GM10266 (cell line): ENCODE measurements around the gene TTN.
"Not testable (repeated sequence)": the region's sequence is repeated elsewhere in the genome, so short reads cannot be mapped to it uniquely, and the experiment has no call there.

ENCODE experiments used
- DNase-seq: peaks from one replicate; pipeline ENCODE4 v3.0.0; 2012; ENCODE audit errors: extremely low spot score
- CTCF ChIP-seq: IDR thresholded peaks from 2 replicates; pipeline ENCODE4 v1.5.1; 2012; ENCODE audit warnings: mild to moderate bottlenecking, low read depth; ENCODE audit not compliant: control insufficient read depth, insufficient read depth; ENCODE audit errors: missing control alignments

Gene TTN

GRCh38 chr2:178677599-178677998 is 129.6 kb downstream of the TTN start:
- DNase-seq: no peak
- TF ChIP-seq CTCF: no peak

- TF ChIP-seq CTCF: no peak
- DNase-seq: no peak
Measured at GRCh38 chr2:178676046-178676445, 131.2 kb downstream of the TTN start.

- no peak for TF ChIP-seq CTCF
- no peak for DNase-seq
Measured at GRCh38 chr2:178674122-178674521, 133.1 kb downstream of the TTN start.

- no peak for DNase-seq
- TF ChIP-seq CTCF: no peak
Measured at GRCh38 chr2:178666458-178666857, 140.8 kb downstream of the TTN start.

- DNase-seq: not testable (repeated sequence)
Measured at GRCh38 chr2:178658480-178658879, 148.7 kb downstream of the TTN start.

GRCh38 chr2:178650554-178650953 is 156.7 kb downstream of the TTN start:
- no peak for DNase-seq
- TF ChIP-seq CTCF: no peak

GRCh38 chr2:178644919-178645318 is 162.3 kb downstream of the TTN start:
- DNase-seq: no peak

More at GRCh38 chr2:178644919-178645318, 162.3 kb downstream of the TTN start:
- no peak for TF ChIP-seq CTCF
